Gastrocnemius medialis (tissue), 4 donors: ENCODE measurements around the gene KCNQ5. TPM values are rescaled to one million over a fixed set of nuclear protein-coding genes. Genes with fewer than 3 reads are reported as not detected.
A peak's percentile ranks its signal among the peaks of the same experiment; 100 is the strongest.

Experiments used
- ATAC-seq, 2 donors: fragments of 150-250 bp; one replicate each; pipeline ENCODE4 v1.9.1; 2016
- DNase-seq, 2 donors: peaks; one replicate each; pipeline ENCODE4 v3.0.0-alpha.2; 2019
- H3K27ac ChIP-seq, 4 donors: fragments of 200-600 bp; sonication (generic); 1 replicate in 1 of 4; 2 replicates in 3 of 4; pipeline ENCODE4 v1.5.1; 2016 to 2018; ENCODE audit warnings: mild to moderate bottlenecking in 2 of 4, moderate library complexity in 1 of 4
- H3K27me3 ChIP-seq, 3 donors: fragments of 200-600 bp; sonication (generic) in 2 of 3; 1 replicate in 1 of 3; 2 replicates in 2 of 3; pipeline versions ENCODE4 v1.5.1 to v1.6.0; 2016 to 2019; ENCODE audit warnings: mild to moderate bottlenecking in 1 of 3, moderate library complexity in 1 of 3
- H3K36me3 ChIP-seq, 2 donors: fragments of 200-600 bp; sonication (generic) in 1 of 2; one replicate each; pipeline ENCODE4 v1.5.1; 2017 to 2018
- H3K4me1 ChIP-seq, 2 donors: fragments of 200-600 bp; sonication (generic) in 1 of 2; one replicate each; pipeline ENCODE4 v1.5.1; 2016 to 2017; ENCODE audit warnings: mild to moderate bottlenecking in 2 of 2
- H3K4me3 ChIP-seq, 4 donors: fragments of 200-600 bp; sonication (generic) in 3 of 4; 1 replicate in 1 of 4; 2 replicates in 3 of 4; pipeline ENCODE4 v1.5.1; 2016 to 2019; ENCODE audit warnings: mild to moderate bottlenecking in 2 of 4
- H3K9me3 ChIP-seq, 3 donors: fragments of 200-600 bp; sonication (generic) in 2 of 3; 1 replicate in 1 of 3; 2 replicates in 2 of 3; pipeline ENCODE4 v1.5.1; 2016 to 2019
- POLR2A ChIP-seq, 2 donors: fragments of 450-650 bp; IDR thresholded peaks; one replicate each; pipeline ENCODE4 v1.6.1; 2017; ENCODE audit warnings: antibody characterized with exemption in 2 of 2, mild to moderate bottlenecking in 2 of 2, moderate library complexity in 2 of 2
- in situ Hi-C, 4 donors: fragments of 200-750 bp; cut with MboI; loops; one replicate each; pipeline versions ENCODE4 v1.15.0 to v1.8.0; 2017; ENCODE audit warnings: low sequenced_read_pairs in 4 of 4
- intact Hi-C: fragments of 100-400 bp; cut with DNase I; formaldehyde crosslinking; loops from one replicate; pipeline ENCODE4 v1.15.1; 2023; ENCODE audit warnings: low total_unique reads
- total RNA-seq, 4 donors: library from RNA; depleted of rRNA; stranded (reverse); fragments of >200 nt; gene quantifications; one replicate each; pipeline versions ENCODE4 v1.1.0 to v1.2.3, GENCODE V29; 2016
- TF ChIP-seq, protein P1 (sequence below), 5 experiments: fragments of 450-650 bp in 3 of 5; fragments of 200-600 bp in 2 of 5; sonication (generic) in 2 of 5; IDR thresholded peaks in 4 of 5; conservative IDR thresholded peaks in 1 of 5; 1 replicate in 4 of 5; 2 replicates in 1 of 5; pipeline ENCODE4 v1.5.1; 2016 to 2019; ENCODE audit warnings: antibody characterized with exemption in 5 of 5, mild to moderate bottlenecking in 3 of 5, moderate library complexity in 3 of 5

Gene KCNQ5
- total RNA-seq, 4 donors from 2014 or later = 5.3 to 19.3 (median 15.1) TPM

DNA sequence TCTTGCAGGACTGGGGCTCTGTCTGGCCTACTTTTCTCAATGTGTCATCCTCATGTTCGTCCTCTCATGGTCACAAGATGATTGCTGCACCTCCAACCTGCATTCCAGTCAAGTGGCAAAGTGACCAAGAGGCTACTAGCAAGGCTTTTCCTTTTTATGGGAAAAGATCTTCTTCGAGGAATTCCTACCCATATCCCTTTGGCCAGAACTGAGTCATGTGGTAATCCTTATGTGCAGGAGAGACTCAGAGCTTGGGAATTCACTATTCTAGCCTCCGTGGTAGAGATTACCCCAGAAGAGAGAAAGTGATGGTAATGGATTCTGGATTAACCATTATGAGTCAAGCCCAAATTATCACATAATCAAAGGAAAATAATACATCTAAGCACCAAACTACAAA, 162.7 kb downstream of the KCNQ5 start:
- intact Hi-C loops (no loop called here), in situ Hi-C loops (no loop called here)
- H3K9me3 ChIP-seq = no peaks in the 10 kb centered on the region
- H3K27ac ChIP-seq = no peak overlapping the region
- no peaks in the 10 kb centered on the region for H3K27me3 ChIP-seq
- DNase-seq = no peak
- peaks cover 15 to 25% of the 10 kb centered on the region in 2 donors for H3K4me1 ChIP-seq
- no peaks in the 10 kb centered on the region for H3K36me3 ChIP-seq
- ATAC-seq = no peak
- no peak for TF ChIP-seq POLR2A (IDR thresholded peaks at IDR 0.05)
- TF ChIP-seq, protein P1, sequence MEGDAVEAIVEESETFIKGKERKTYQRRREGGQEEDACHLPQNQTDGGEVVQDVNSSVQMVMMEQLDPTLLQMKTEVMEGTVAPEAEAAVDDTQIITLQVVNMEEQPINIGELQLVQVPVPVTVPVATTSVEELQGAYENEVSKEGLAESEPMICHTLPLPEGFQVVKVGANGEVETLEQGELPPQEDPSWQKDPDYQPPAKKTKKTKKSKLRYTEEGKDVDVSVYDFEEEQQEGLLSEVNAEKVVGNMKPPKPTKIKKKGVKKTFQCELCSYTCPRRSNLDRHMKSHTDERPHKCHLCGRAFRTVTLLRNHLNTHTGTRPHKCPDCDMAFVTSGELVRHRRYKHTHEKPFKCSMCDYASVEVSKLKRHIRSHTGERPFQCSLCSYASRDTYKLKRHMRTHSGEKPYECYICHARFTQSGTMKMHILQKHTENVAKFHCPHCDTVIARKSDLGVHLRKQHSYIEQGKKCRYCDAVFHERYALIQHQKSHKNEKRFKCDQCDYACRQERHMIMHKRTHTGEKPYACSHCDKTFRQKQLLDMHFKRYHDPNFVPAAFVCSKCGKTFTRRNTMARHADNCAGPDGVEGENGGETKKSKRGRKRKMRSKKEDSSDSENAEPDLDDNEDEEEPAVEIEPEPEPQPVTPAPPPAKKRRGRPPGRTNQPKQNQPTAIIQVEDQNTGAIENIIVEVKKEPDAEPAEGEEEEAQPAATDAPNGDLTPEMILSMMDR (IDR thresholded peaks at IDR 0.05 in 4 of 5, conservative IDR thresholded peaks at IDR 0.05 in 1 of 5) = no peak
- no peak overlapping the region for H3K4me3 ChIP-seq

DNA sequence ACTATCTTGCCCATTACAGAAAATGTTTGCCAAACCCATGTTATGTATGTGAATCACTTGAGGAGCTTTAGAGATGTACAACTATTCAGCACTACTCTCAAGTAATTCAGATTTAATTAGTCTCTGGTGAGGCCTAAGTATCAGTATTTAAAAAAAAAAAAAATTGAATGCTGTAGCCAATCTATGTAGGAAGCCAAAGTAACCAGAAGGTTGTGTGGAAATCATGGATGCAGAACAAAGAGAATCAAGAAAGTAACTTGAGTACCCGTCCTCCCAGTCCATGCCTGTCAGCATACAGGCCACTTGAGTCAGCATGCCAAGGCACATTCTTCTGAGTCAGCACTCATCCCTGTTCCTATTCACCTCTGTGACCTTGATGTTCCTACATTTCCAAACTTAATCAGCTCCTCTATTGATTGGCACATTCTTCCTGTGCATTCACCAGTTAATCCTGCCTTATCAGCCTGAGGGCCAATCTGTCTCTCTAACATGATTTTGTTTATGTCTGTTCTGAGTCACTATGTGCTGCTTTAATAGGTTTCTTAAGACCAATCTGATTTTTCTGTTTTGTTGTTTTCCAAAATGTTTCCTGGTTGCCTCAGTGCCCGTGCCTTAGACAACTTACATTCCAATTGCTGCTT, 165.6 kb downstream of the KCNQ5 start:
- Histone ChIP-seq H3K36me3 (no peaks in the 10 kb centered on the region), H3K4me1 (peaks cover 15 to 25% of the 10 kb centered on the region in 2 donors), H3K4me3 (no peak overlapping the region), H3K9me3 (no peaks in the 10 kb centered on the region), H3K27ac (peak overlapping the region; percentile 54 to 74 (median 62)), H3K27me3 (no peaks in the 10 kb centered on the region)
- in situ Hi-C loops (no loop called here), intact Hi-C loops (loop anchor here (1.0 to 2.0 kb wide), 2 partner anchors 27 to 166 kb away; no protein-coding TSS in a partner anchor)
- DNase-seq (peak; percentile 65 to 79), ATAC-seq (peak; percentile 98 to 99)
- TF ChIP-seq, protein P1 (IDR thresholded peaks at IDR 0.05 in 4 of 5, conservative IDR thresholded peaks at IDR 0.05 in 1 of 5) = no peak
- no peak for TF ChIP-seq POLR2A (IDR thresholded peaks at IDR 0.05)

DNA sequence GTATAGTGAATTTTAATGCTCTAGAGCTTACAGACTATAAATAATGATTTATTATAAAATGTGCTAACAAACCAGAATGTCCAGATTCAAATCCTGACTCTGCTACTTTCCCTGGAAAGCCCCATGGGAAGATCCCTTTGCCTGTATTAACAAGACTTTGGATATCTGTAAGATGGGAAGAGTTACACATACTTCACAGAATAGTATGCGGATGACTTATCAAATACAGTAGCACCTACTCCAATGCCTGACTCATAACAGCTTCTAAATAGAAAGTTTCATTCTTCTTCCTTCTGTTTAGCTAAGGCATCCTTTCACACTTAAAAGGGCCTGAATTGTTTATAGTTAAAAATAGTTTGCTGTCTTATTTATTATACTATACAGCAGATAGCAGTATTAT, 166.3 kb downstream of the KCNQ5 start:
- no peaks in the 10 kb centered on the region for H3K27me3 ChIP-seq
- ATAC-seq (no peak), DNase-seq (no peak)
- peaks cover 15 to 23% of the 10 kb centered on the region in 2 donors for H3K4me1 ChIP-seq
- no peaks in the 10 kb centered on the region for H3K36me3 ChIP-seq
- H3K4me3 ChIP-seq = no peak overlapping the region
- no peaks in the 10 kb centered on the region for H3K9me3 ChIP-seq
- TF ChIP-seq, protein P1 (IDR thresholded peaks at IDR 0.05 in 4 of 5, conservative IDR thresholded peaks at IDR 0.05 in 1 of 5) = no peak
- TF ChIP-seq POLR2A (IDR thresholded peaks at IDR 0.05) = no peak
- intact Hi-C loops = no loop called here
- peak overlapping the region; percentile 54 to 74 (median 62) for H3K27ac ChIP-seq
- in situ Hi-C loops = no loop called here

DNA sequence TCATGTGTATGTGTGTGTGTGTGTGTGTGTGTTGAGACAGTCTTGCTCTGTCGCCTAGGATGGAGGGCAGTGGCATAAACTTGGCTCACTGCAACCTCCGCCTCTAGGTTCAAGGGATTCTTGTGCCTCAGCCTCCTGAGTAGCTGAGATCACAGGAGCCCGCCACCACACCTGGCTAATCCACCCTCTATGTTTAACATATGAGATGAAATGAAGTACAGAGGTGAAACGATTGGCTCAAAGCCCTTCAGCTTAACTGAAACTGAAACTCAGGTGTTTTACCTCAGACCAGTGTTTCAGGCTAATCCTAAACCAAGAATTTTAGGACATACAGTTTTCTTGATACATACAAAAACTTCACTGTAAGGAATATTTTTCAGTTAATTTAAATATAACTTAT, 167.3 kb downstream of the KCNQ5 start:
- Histone ChIP-seq H3K27ac (peak overlapping the region in 2 of 4 donors; percentile 9 to 68), H3K4me1 (peaks cover 15 to 17% of the 10 kb centered on the region in 2 donors), H3K36me3 (no peaks in the 10 kb centered on the region), H3K27me3 (no peaks in the 10 kb centered on the region), H3K9me3 (no peaks in the 10 kb centered on the region), H3K4me3 (no peak overlapping the region)
- TF ChIP-seq, protein P1 (IDR thresholded peaks at IDR 0.05 in 4 of 5, conservative IDR thresholded peaks at IDR 0.05 in 1 of 5) = no peak
- no peak for TF ChIP-seq POLR2A (IDR thresholded peaks at IDR 0.05)
- ATAC-seq (no peak), DNase-seq (no peak)
- in situ Hi-C loops = no loop called here
- intact Hi-C loops = no loop called here
